Stimulated activated memory B cell treated with anti-CD40 and anti-IgM and Interleukin-4, amounts not matched to agents 10 μg/mL and 1 μg/mL and 100 μg/mL, for 72 hours (primary cell): Measurements from ENCODE around the gene NFE2L2.
"Not testable (repeated sequence)": the region's sequence is repeated elsewhere in the genome, so short reads cannot be mapped to it uniquely, and the experiment has no call there.

ENCODE experiments used
- ATAC-seq: fragments of 150-1000 bp; cut with Tn5 transposase; 2 replicates; pipeline ENCODE4 v1.10.0; 2021
- H3K27ac Mint-ChIP-seq: one replicate; pipeline ENCODE4 v1.8.0; 2022; ENCODE audit warnings: mild to moderate bottlenecking, mixed read lengths
- H3K27me3 Mint-ChIP-seq: one replicate; pipeline ENCODE4 v1.8.0; 2022; ENCODE audit warnings: mixed read lengths
- H3K36me3 Mint-ChIP-seq: one replicate; pipeline ENCODE4 v1.8.0; 2022; ENCODE audit warnings: mixed read lengths
- H3K4me1 Mint-ChIP-seq: one replicate; pipeline ENCODE4 v1.8.0; 2022; ENCODE audit warnings: mixed read lengths
- H3K4me3 Mint-ChIP-seq: one replicate; pipeline ENCODE4 v1.8.0; 2022; ENCODE audit warnings: mild to moderate bottlenecking, moderate library complexity, mixed read lengths
- H3K9me3 Mint-ChIP-seq: one replicate; pipeline ENCODE4 v1.8.0; 2022; ENCODE audit warnings: mixed read lengths

The NFE2L2 gene

GRCh38 chr2:177186038-177186437 lies 78.5 kb downstream of the NFE2L2 start:
- H3K36me3 Mint-ChIP-seq, H3K27ac Mint-ChIP-seq, H3K9me3 Mint-ChIP-seq, H3K4me3 Mint-ChIP-seq, ATAC-seq, H3K4me1 Mint-ChIP-seq, H3K27me3 Mint-ChIP-seq: not testable (repeated sequence)

GRCh38 chr2:177184606-177185005 lies 79.9 kb downstream of the NFE2L2 start:
- Mint-ChIP-seq H3K36me3 (no peaks in the 10 kb centered on the region), H3K27me3 (no peaks in the 10 kb centered on the region), H3K4me1 (no peaks in the 10 kb centered on the region), H3K4me3 (no peak overlapping the region), H3K9me3 (no peaks in the 10 kb centered on the region), H3K27ac (no peak overlapping the region)
- ATAC-seq: no peak

- Mint-ChIP-seq H3K27ac (no peak overlapping the region), H3K4me3 (no peak overlapping the region), H3K27me3 (no peaks in the 10 kb centered on the region), H3K36me3 (no peaks in the 10 kb centered on the region), H3K9me3 (no peaks in the 10 kb centered on the region), H3K4me1 (no peaks in the 10 kb centered on the region)
- ATAC-seq: no peak
Measured at GRCh38 chr2:177183860-177184259, 80.7 kb downstream of the NFE2L2 start.
